ENCODE results near the gene CDH24. TPM values are rescaled to one million over a fixed set of nuclear protein-coding genes. Genes with fewer than 3 reads are reported as not detected.

CDH24 gene
- polyA plus RNA-seq, 2 of the 4 experiments (the other 2 are of a cell fraction) = 4.8 to 5.1 TPM

DNA sequence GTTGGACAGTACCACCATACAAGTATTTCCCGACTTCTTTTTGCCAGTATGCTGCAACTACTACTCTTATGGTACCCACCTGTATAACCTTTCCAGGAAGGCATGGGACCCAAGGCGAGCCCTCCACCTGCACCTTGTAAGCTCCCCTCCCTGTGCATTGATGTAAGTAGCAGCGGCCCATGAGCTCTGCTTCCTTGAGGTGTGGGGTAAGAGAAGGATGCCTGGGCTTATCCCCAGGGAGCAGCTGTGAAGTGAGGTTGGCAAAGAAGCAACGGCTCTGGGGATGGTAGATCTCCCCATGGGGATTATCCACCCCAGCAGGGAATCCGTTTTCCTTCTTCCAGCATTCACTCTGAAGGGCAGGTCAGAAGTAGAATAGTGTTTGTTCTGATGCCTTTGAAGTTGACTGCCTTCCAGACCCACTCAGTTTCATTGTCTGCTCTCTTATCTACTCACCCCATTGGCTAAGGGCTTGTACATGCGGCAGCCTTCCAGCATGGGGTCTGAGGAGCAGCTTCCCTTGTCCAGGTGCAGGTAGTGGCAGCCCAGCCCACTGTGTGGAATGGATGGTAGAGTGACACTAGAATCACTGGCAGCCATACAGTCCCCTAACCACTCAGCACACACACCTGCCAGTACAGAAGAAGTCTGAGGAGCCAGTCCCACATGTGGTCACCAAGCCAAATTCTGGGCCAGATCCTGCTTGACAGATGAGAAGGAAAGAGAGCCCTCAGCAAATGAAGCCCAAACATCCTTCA, 44.1 kb upstream of the CDH24 start:
- FAIRE-seq (no peak), ATAC-seq (no peak), DNase-seq (ENCODE audit: low read depth in 1 of 2, low spot score in 1 of 2) (no peak)
- no peak overlapping the region for H3K4me2 ChIP-seq
- H3K4me1 ChIP-seq = peaks cover 7% of the 10 kb centered on the region
- H3K27ac ChIP-seq = no peak overlapping the region
- WGBS (ENCODE audit: missing lambda C conversion rate) = 81% methylated on average over 6 of the region's 6 CpGs
- ChIA-PET POLR2A (no interaction called here), CTCF (interaction anchor here (0.7 to 8.3 kb wide), 11 partner anchors 8 to 118 kb away, joined by 3 to 56 read pairs (median 8); no protein-coding TSS in a partner anchor)
- no peak overlapping the region for H3K4me3 ChIP-seq
- TF ChIP-seq, protein P1, sequence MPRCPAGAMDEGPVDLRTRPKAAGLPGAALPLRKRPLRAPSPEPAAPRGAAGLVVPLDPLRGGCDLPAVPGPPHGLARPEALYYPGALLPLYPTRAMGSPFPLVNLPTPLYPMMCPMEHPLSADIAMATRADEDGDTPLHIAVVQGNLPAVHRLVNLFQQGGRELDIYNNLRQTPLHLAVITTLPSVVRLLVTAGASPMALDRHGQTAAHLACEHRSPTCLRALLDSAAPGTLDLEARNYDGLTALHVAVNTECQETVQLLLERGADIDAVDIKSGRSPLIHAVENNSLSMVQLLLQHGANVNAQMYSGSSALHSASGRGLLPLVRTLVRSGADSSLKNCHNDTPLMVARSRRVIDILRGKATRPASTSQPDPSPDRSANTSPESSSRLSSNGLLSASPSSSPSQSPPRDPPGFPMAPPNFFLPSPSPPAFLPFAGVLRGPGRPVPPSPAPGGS (IDR thresholded peaks at IDR 0.05) = no peak
- no peak for TF ChIP-seq ZSCAN20 (CRISPR knock-in tag; IDR thresholded peaks at IDR 0.05)
- no peak for TF ChIP-seq HOXB5 (CRISPR knock-in tag; IDR thresholded peaks at IDR 0.05)
- no peak for TF ChIP-seq SMC3 (IDR thresholded peaks at IDR 0.05)
- no peak for TF ChIP-seq ZFP36 (IDR thresholded peaks at IDR 0.05; ENCODE audit: borderline replicate concordance, partially characterized antibody)
- TF ChIP-seq ZNF302 (CRISPR knock-in tag; IDR thresholded peaks at IDR 0.05) = no peak
- TF ChIP-seq NPAS2 (CRISPR knock-in tag; IDR thresholded peaks at IDR 0.05; ENCODE audit: borderline replicate concordance) = no peak
- TF ChIP-seq NR3C1 (IDR thresholded peaks at IDR 0.05) = no peak
- no peak for TF ChIP-seq HOXB13 (CRISPR knock-in tag; IDR thresholded peaks at IDR 0.05; ENCODE audit: low read depth)
- TF ChIP-seq EHF (CRISPR knock-in tag; IDR thresholded peaks at IDR 0.05) = no peak
- no peak for TF ChIP-seq RNF2 (IDR thresholded peaks at IDR 0.05; ENCODE audit: borderline replicate concordance, low read depth)
- no peak for TF ChIP-seq MAZ (IDR thresholded peaks at IDR 0.05; ENCODE audit: borderline replicate concordance, low read depth, low read length)
- no peak for TF ChIP-seq FOSB (CRISPR knock-in tag; IDR thresholded peaks at IDR 0.05)
- TF ChIP-seq HDAC2 (IDR thresholded peaks at IDR 0.05) = no peak
- no peaks in the 10 kb centered on the region for H3K9me3 ChIP-seq

DNA sequence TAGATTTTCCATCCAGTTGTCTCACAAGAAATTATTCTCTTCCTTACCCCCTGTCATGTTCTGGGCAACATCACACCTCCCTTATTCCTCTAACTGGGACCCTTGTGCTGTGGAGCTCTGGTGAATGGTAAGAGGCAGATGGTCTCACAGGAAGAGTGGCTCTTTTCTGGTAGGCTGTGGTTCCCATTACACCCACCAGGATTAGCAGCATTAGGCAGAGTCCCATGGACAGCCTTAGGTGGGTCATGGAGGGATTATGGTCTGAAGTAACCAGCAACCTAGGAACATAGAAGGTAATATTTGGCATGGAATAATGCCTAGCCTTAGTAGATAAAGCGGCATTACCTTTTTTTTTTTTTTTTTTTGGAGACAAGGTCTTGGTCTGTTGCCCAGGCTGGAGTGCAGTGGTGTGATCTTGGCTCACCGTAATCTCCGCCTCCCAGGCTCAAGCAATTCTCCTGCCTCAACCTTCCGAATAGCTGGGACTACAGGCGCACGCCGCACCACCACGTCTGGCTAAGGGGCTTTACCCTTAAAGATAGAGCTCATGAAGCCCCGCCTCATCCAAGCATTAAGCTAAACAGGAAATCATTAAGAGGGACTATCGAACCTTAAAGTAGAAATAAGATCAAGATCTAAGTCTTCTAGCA, 42.0 kb upstream of the CDH24 start:
- Histone ChIP-seq H3K9me3 (no peaks in the 10 kb centered on the region), H3K27ac (no peak overlapping the region), H3K4me2 (no peak overlapping the region), H3K4me1 (peaks cover 7% of the 10 kb centered on the region), H3K4me3 (no peak overlapping the region)
- TF ChIP-seq CBX8 (IDR thresholded peaks at IDR 0.05) (no peak), FOXS1 (CRISPR knock-in tag; IDR thresholded peaks at IDR 0.05) (no peak), EHMT2 (IDR thresholded peaks at IDR 0.05; ENCODE audit: low read depth) (no peak), ZNF302 (CRISPR knock-in tag; IDR thresholded peaks at IDR 0.05) (no peak), GATA3 (IDR thresholded peaks at IDR 0.05; ENCODE audit: borderline replicate concordance) (no peak)
- TF ChIP-seq, protein P2, sequence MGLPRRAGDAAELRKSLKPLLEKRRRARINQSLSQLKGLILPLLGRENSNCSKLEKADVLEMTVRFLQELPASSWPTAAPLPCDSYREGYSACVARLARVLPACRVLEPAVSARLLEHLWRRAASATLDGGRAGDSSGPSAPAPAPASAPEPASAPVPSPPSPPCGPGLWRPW (IDR thresholded peaks at IDR 0.05) = no peak
- WGBS (ENCODE audit: missing lambda C conversion rate) = 94% methylated on average over 10 of the region's 10 CpGs
- FAIRE-seq = no peak
- POLR2A ChIA-PET = no interaction called here
- CTCF ChIA-PET = interaction anchor here (0.6 to 8.3 kb wide), 9 partner anchors 10 to 113 kb away, joined by 3 to 56 read pairs (median 4); no protein-coding TSS in a partner anchor
- ATAC-seq = no peak
- DNase-seq (ENCODE audit: low read depth in 1 of 2, low spot score in 1 of 2) = no peak

DNA sequence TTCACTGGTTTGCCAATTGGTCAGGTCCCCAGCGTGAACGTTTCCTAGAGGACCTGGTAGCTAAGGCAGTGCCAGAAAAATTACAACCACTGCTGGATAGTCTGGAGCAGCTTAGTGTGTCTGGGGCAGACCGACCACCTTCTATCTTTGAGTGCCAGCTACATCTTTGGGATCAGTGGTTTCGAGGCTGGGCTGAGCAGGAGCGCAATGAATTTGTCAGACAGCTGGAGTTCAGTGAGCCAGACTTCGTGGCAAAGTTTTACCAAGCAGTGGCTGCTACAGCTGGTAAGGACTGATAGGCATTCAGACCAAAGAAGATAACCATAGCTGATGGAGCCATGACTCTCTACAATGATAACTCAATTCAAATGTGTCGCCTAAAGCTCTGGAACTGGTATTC, 40.5 kb upstream of the CDH24 start:
- CTCF ChIA-PET = interaction anchor here (0.7 to 8.3 kb wide), 6 partner anchors 12 to 41 kb away, joined by 3 to 56 read pairs (median 7); no protein-coding TSS in a partner anchor
- POLR2A ChIA-PET = no interaction called here

More for the DNA sequence above, 40.5 kb upstream of the CDH24 start:
- Histone ChIP-seq H3K27ac (no peak overlapping the region), H3K4me1 (peaks cover 20% of the 10 kb centered on the region), H3K4me3 (no peak overlapping the region), H3K9me3 (no peaks in the 10 kb centered on the region), H3K4me2 (peak overlapping the region; percentile 74; the same call in 1 of the 3 replicates)
- TF ChIP-seq CBX2 (IDR thresholded peaks at IDR 0.05; ENCODE audit: borderline replicate concordance, low read depth) (no peak), BHLHE40 (IDR thresholded peaks at IDR 0.05; ENCODE audit: low read depth, low read length) (no peak), KDM1A (IDR thresholded peaks at IDR 0.05; ENCODE audit: low read depth) (no peak), NR3C1 (IDR thresholded peaks at IDR 0.05) (no peak), ZSCAN20 (CRISPR knock-in tag; IDR thresholded peaks at IDR 0.05) (no peak), NPAS2 (CRISPR knock-in tag; IDR thresholded peaks at IDR 0.05; ENCODE audit: borderline replicate concordance) (no peak), RNF2 (IDR thresholded peaks at IDR 0.05; ENCODE audit: borderline replicate concordance, low read depth) (no peak), SREBF2 (IDR thresholded peaks at IDR 0.05) (no peak), HOXB13 (CRISPR knock-in tag; IDR thresholded peaks at IDR 0.05; ENCODE audit: low read depth) (no peak), NFE2L2 (conservative IDR thresholded peaks at IDR 0.05; ENCODE audit: low read length) (no peak), HDAC2 (IDR thresholded peaks at IDR 0.05) (no peak), RFX5 (IDR thresholded peaks at IDR 0.05) (no peak), HOXB5 (CRISPR knock-in tag; IDR thresholded peaks at IDR 0.05) (no peak)
- TF ChIP-seq, protein P3, sequence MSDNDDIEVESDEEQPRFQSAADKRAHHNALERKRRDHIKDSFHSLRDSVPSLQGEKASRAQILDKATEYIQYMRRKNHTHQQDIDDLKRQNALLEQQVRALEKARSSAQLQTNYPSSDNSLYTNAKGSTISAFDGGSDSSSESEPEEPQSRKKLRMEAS (IDR thresholded peaks at IDR 0.05) = no peak
- TF ChIP-seq, protein P4, sequence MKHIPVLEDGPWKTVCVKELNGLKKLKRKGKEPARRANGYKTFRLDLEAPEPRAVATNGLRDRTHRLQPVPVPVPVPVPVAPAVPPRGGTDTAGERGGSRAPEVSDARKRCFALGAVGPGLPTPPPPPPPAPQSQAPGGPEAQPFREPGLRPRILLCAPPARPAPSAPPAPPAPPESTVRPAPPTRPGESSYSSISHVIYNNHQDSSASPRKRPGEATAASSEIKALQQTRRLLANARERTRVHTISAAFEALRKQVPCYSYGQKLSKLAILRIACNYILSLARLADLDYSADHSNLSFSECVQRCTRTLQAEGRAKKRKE (CRISPR knock-in tag; IDR thresholded peaks at IDR 0.05; ENCODE audit: low read depth) = no peak
- DNase-seq (ENCODE audit: low read depth in 1 of 2, low spot score in 1 of 2) = no peak
- no peak for FAIRE-seq
- no peak for ATAC-seq
- WGBS (ENCODE audit: missing lambda C conversion rate) = 97% methylated on average over 7 of the region's 7 CpGs

All from A549 (cell line).